ENCODE data around the gene TMEM119.
A peak's percentile ranks its signal among the peaks of the same experiment; 100 is the strongest.
"Not testable (repeated sequence)": the region's sequence is repeated elsewhere in the genome, so short reads cannot be mapped to it uniquely, and the experiment has no call there.

The TMEM119 gene

GRCh38 chr12:108634341-108634751, 36.5 kb upstream of the TMEM119 start:
- DNase-seq: peak; percentile 92

GRCh38 chr12:108633534-108634248, 35.8 kb upstream of the TMEM119 start, which contains the start of gene SELPLG:
SELPLG (minus strand) TSS chr12:108633894; CDS start chr12:108624307, 9,587 bp downstream.
- DNase-seq: peak; percentile 95

- DNase-seq: no peak
Measured at GRCh38 chr12:108633081-108633533, 35.2 kb upstream of the TMEM119 start.

GRCh38 chr12:108631261-108631660, 33.4 kb upstream of the TMEM119 start:
- DNase-seq: not testable (repeated sequence)

GRCh38 chr12:108630481-108631207, 32.8 kb upstream of the TMEM119 start:
- DNase-seq: no peak

GRCh38 chr12:108629824-108630476, 32.1 kb upstream of the TMEM119 start:
- DNase-seq: peak; percentile 83

GRCh38 chr12:108629151-108629550, 31.3 kb upstream of the TMEM119 start:
- no peak for DNase-seq

GRCh38 chr12:108627134-108627920, 29.4 kb upstream of the TMEM119 start:
- no peak for DNase-seq

GRCh38 chr12:108625228-108625627, 27.3 kb upstream of the TMEM119 start:
- no peak for DNase-seq

GRCh38 chr12:108623577-108623976, 25.7 kb upstream of the TMEM119 start:
- DNase-seq: no peak

- no peak for DNase-seq
Measured at GRCh38 chr12:108622921-108623514, 25.1 kb upstream of the TMEM119 start.

- DNase-seq: no peak
Measured at GRCh38 chr12:108622421-108622820, 24.5 kb upstream of the TMEM119 start.

GRCh38 chr12:108621161-108621560, 23.3 kb upstream of the TMEM119 start:
- DNase-seq: no peak

- no peak for DNase-seq
Measured at GRCh38 chr12:108620236-108620879, 22.5 kb upstream of the TMEM119 start.

- no peak for DNase-seq
Measured at GRCh38 chr12:108619369-108620160, 21.7 kb upstream of the TMEM119 start.

GRCh38 chr12:108618953-108619274, 21.0 kb upstream of the TMEM119 start:
- DNase-seq: not testable (repeated sequence)

- peak; percentile 83 for DNase-seq
Measured at GRCh38 chr12:108618079-108618952, 20.4 kb upstream of the TMEM119 start.

GRCh38 chr12:108616941-108617858, 19.3 kb upstream of the TMEM119 start:
- DNase-seq: peak; percentile 91

GRCh38 chr12:108616359-108616758, 18.5 kb upstream of the TMEM119 start:
- no peak for DNase-seq
